Karpas-422 (cell line): Measurements from ENCODE around the gene MXD1. TPM values are rescaled to one million over a fixed set of nuclear protein-coding genes. Genes with fewer than 3 reads are reported as not detected.
"Not testable (repeated sequence)": the region's sequence is repeated elsewhere in the genome, so short reads cannot be mapped to it uniquely, and the experiment has no call there.

Experiments used
- DNase-seq: peaks from one replicate; pipeline ENCODE4 v3.0.0-alpha.2; 2015
- H2AFZ ChIP-seq: fragments of 200-600 bp; sonication (generic); 2 replicates; pipeline ENCODE4 v1.6.1; 2014; ENCODE audit warnings: antibody characterized with exemption, low read length, mixed read lengths
- H3K27ac ChIP-seq: fragments of 200-600 bp; sonication (generic); 2 replicates; pipeline ENCODE4 v1.5.1; 2014; ENCODE audit warnings: mild to moderate bottlenecking, low read length, moderate library complexity
- H3K27me3 ChIP-seq: fragments of 200-600 bp; sonication (generic); 2 replicates; pipeline ENCODE4 v1.6.1; 2014; ENCODE audit warnings: low read length, mixed read lengths
- H3K36me3 ChIP-seq: fragments of 200-600 bp; sonication (generic); 2 replicates; pipeline ENCODE4 v1.6.1; 2014; ENCODE audit warnings: low read length, mixed read lengths; ENCODE audit not compliant: insufficient read depth
- H3K4me1 ChIP-seq: fragments of 200-600 bp; sonication (generic); 2 replicates; pipeline ENCODE4 v1.6.1; 2014; ENCODE audit warnings: mild to moderate bottlenecking, low read length, mixed read lengths
- H3K4me2 ChIP-seq: fragments of 200-600 bp; sonication (generic); 2 replicates; pipeline ENCODE4 v1.6.1; 2014; ENCODE audit warnings: low read length, low read depth, mild to moderate bottlenecking; ENCODE audit not compliant: poor library complexity, severe bottlenecking
- H3K4me3 ChIP-seq: fragments of 200-600 bp; sonication (generic); 2 replicates; pipeline ENCODE4 v1.5.1; 2014; ENCODE audit warnings: mild to moderate bottlenecking, antibody characterized with exemption, low read length, mixed read lengths
- H3K79me2 ChIP-seq: fragments of 200-600 bp; sonication (generic); 2 replicates; pipeline ENCODE4 v1.6.1; 2014; ENCODE audit warnings: mild to moderate bottlenecking, low read length, mixed read lengths
- H3K9ac ChIP-seq: fragments of 200-600 bp; sonication (generic); 2 replicates; pipeline ENCODE4 v1.6.0; 2014; ENCODE audit warnings: low read length
- H3K9me2 ChIP-seq: fragments of 200-600 bp; sonication (generic), shearing (Covaris generic); replicated peaks from 2 replicates; pipeline ENCODE4 v1.6.0; 2014; ENCODE audit warnings: mild to moderate bottlenecking, low read length, moderate library complexity; ENCODE audit not compliant: insufficient read depth
- H3K9me3 ChIP-seq: fragments of 300-700, 200-600 bp; sonication (generic); 2 replicates; pipeline ENCODE4 v1.6.1; 2014; ENCODE audit warnings: low read length, mixed read lengths
- H4K20me1 ChIP-seq: fragments of 200-600 bp; sonication (generic); 2 replicates; pipeline ENCODE4 v1.6.1; 2014; ENCODE audit warnings: mild to moderate bottlenecking, antibody characterized with exemption, low read length, low read depth; ENCODE audit not compliant: insufficient read depth
- total RNA-seq: library from RNA; depleted of rRNA; stranded (reverse); fragments of >200 nt; shearing (Covaris generic); gene quantifications from 2 replicates; pipeline ENCODE4 v1.2.3, GENCODE V29; 2014; ENCODE audit warnings: low replicate concordance

MXD1 gene
- total RNA-seq, 1 experiment from 2014 or later = 29.3 TPM

- H3K79me2 ChIP-seq = no peaks in the 10 kb centered on the region
- H3K4me1 ChIP-seq = no peaks in the 10 kb centered on the region
- no peaks in the 10 kb centered on the region for H3K27me3 ChIP-seq
- no peak for DNase-seq
- no peak overlapping the region for H2AFZ ChIP-seq
- H3K4me2 ChIP-seq = no peak overlapping the region
- H3K9me3 ChIP-seq = no peaks in the 10 kb centered on the region
- H4K20me1 ChIP-seq = no peaks in the 10 kb centered on the region
- no peak overlapping the region for H3K9ac ChIP-seq
- no peaks in the 10 kb centered on the region for H3K9me2 ChIP-seq
- no peak overlapping the region for H3K4me3 ChIP-seq
- no peak overlapping the region for H3K27ac ChIP-seq
- H3K36me3 ChIP-seq = peaks cover 16% of the 10 kb centered on the region; the same call in 1 of the 2 replicates
Observed at GRCh38 chr2:69945941-69946340, 31.0 kb downstream of the MXD1 start.

DNA sequence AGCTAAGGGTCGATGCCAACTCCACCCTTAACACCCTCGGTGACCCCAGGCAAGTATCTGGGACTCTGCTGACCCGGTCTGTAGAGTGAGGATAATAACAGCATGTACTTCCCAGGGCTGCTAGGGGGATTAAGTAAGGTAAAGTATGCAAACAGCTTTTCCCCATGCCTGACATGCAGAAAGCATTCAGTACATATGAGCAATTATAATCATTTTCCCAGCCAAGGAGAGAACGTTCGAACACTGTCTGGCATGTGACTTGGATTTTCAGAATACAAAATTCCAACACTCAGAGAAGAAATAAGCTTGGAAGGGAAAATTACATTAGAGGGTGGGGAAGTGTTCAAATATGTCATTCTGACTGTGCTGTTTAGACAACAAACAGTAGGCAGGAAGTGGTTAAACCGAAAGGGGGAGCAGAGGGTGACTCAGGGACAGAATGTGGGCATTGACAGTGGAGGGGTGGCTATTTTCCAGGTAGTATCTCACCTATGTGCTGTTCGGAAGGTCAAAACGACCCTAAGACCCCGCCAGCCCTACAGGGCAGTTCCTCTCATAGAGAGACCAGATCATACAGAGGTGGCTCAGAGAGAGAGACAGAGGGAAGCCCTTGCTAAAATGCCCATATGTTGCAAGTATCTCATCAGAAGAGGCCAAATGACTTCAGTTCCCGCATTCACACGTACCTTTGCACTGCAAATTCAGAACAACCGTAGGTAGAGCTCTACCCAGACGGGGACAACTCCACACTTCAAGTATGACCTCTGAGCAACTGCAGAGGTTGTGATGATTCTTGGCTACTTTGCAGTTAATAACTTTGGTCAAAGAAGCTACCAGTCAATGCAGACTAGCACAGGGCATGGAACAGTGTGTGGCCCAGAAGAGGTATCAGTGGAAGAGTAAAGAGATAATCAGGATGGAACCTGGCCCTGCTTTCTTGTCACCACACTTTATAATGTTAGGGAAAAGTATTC, 31.7 kb downstream of the MXD1 start:
- no peak overlapping the region for H2AFZ ChIP-seq
- peaks cover 9% of the 10 kb centered on the region; the same call in 1 of the 2 replicates for H3K36me3 ChIP-seq
- H3K4me1 ChIP-seq = no peaks in the 10 kb centered on the region
- no peaks in the 10 kb centered on the region for H4K20me1 ChIP-seq
- H3K9me2 ChIP-seq = no peaks in the 10 kb centered on the region
- no peak overlapping the region for H3K27ac ChIP-seq
- H3K4me3 ChIP-seq = no peak overlapping the region
- H3K9me3 ChIP-seq = no peaks in the 10 kb centered on the region
- H3K27me3 ChIP-seq = no peaks in the 10 kb centered on the region
- H3K4me2 ChIP-seq = no peak overlapping the region
- H3K79me2 ChIP-seq = no peaks in the 10 kb centered on the region
- H3K9ac ChIP-seq = no peak overlapping the region
- no peak for DNase-seq

- Histone ChIP-seq H3K4me2 (no peak overlapping the region), H3K79me2 (no peaks in the 10 kb centered on the region), H3K27me3 (no peaks in the 10 kb centered on the region), H3K9me3 (no peaks in the 10 kb centered on the region), H3K27ac (no peak overlapping the region), H3K9me2 (no peaks in the 10 kb centered on the region), H2AFZ (no peak overlapping the region), H3K36me3 (peaks cover 3% of the 10 kb centered on the region; the same call in 1 of the 2 replicates), H4K20me1 (no peaks in the 10 kb centered on the region), H3K4me3 (no peak overlapping the region), H3K9ac (no peak overlapping the region), H3K4me1 (no peaks in the 10 kb centered on the region)
- no peak for DNase-seq
Observed at GRCh38 chr2:69947325-69947931, 32.5 kb downstream of the MXD1 start.

DNA sequence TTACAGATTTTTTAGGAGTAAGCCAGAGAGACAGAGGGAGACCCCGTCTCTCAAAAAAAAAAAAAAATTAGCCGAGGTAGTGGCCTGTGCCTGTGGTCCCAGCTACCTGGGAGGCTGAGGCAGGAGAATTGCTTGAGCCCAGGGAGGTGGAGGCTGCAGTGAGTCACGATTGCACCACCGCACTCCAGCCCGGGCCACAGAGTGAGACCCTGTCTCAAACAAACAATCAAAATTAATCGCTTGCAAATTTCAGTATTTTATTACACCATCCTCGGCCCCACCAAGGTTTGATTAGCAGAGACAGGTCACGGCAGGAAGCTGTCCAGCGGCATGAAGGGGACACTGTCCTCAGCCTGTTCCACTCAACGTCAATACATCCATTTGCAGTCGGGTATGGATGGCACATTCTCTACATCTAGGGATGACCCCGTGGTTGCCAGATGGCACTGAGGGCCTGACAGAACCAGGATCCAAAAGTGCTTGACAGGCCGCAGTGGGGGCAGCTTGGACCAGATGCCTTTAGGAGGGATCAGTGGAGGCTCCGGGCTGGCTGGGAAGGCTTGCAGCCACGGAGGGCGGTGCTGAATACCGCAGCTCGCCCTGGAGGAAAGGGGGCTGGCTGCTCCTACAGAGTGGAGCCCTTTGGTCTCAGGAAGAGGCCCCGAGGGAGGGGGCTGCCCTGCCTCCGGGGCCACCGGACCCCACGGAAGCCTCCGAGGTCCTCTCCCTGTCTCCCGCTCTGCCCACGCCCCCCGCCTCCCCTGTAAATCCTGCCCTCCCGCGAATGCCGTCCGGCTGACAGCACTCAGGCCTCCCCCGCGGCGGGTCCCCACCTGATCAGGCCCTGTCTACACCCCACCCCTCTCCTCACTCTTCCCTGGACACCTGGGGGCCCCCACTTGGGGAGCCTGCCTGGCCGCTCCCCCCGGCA, 33.4 kb downstream of the MXD1 start:
- H2AFZ ChIP-seq = no peak overlapping the region
- no peaks in the 10 kb centered on the region for H3K79me2 ChIP-seq
- DNase-seq = no peak
- H3K36me3 ChIP-seq = no peaks in the 10 kb centered on the region
- H3K9me3 ChIP-seq = no peaks in the 10 kb centered on the region
- no peaks in the 10 kb centered on the region for H3K9me2 ChIP-seq
- H3K4me2 ChIP-seq = no peak overlapping the region
- H3K27ac ChIP-seq = no peak overlapping the region
- H3K27me3 ChIP-seq = no peaks in the 10 kb centered on the region
- no peak overlapping the region for H3K9ac ChIP-seq
- no peaks in the 10 kb centered on the region for H4K20me1 ChIP-seq
- H3K4me3 ChIP-seq = no peak overlapping the region
- no peaks in the 10 kb centered on the region for H3K4me1 ChIP-seq

GRCh38 chr2:69948963-69949645, 34.2 kb downstream of the MXD1 start:
- no peak overlapping the region for H3K4me2 ChIP-seq
- H4K20me1 ChIP-seq = no peaks in the 10 kb centered on the region
- no peaks in the 10 kb centered on the region for H3K27me3 ChIP-seq
- no peaks in the 10 kb centered on the region for H3K36me3 ChIP-seq
- peaks cover 3% of the 10 kb centered on the region for H3K4me1 ChIP-seq
- no peak overlapping the region for H3K9ac ChIP-seq
- H2AFZ ChIP-seq = no peak overlapping the region
- H3K4me3 ChIP-seq = no peak overlapping the region
- no peaks in the 10 kb centered on the region for H3K79me2 ChIP-seq
- no peak for DNase-seq
- no peaks in the 10 kb centered on the region for H3K9me3 ChIP-seq
- H3K27ac ChIP-seq = no peak overlapping the region
- no peaks in the 10 kb centered on the region for H3K9me2 ChIP-seq

- Histone ChIP-seq H3K4me3 (no peak overlapping the region), H4K20me1 (no peaks in the 10 kb centered on the region), H3K36me3 (no peaks in the 10 kb centered on the region), H3K27me3 (no peaks in the 10 kb centered on the region), H3K79me2 (no peaks in the 10 kb centered on the region), H2AFZ (no peak overlapping the region), H3K27ac (no peak overlapping the region), H3K4me2 (no peak overlapping the region), H3K9me3 (no peaks in the 10 kb centered on the region), H3K9ac (no peak overlapping the region), H3K4me1 (peaks cover 11% of the 10 kb centered on the region), H3K9me2 (no peaks in the 10 kb centered on the region)
- DNase-seq = no peak
Observed at GRCh38 chr2:69950241-69950640, 35.3 kb downstream of the MXD1 start.

- H3K27me3 ChIP-seq, H3K27ac ChIP-seq, H3K36me3 ChIP-seq, H3K9me2 ChIP-seq, H4K20me1 ChIP-seq, DNase-seq, H3K9me3 ChIP-seq, H3K4me3 ChIP-seq, H3K4me2 ChIP-seq, H2AFZ ChIP-seq, H3K79me2 ChIP-seq, H3K9ac ChIP-seq: not testable (repeated sequence)
- H3K4me1 ChIP-seq = peaks cover 11% of the 10 kb centered on the region
Observed at GRCh38 chr2:69950671-69951070, 35.8 kb downstream of the MXD1 start.
